ENCODE data around the gene SYNPO2.
"Not testable (repeated sequence)": the region's sequence is repeated elsewhere in the genome, so short reads cannot be mapped to it uniquely, and the experiment has no call there.

Gene SYNPO2

GRCh38 chr4:119040694-119041185, 152.1 kb downstream of the SYNPO2 start:
- no peak overlapping the region for H3K4me3 ChIP-seq (ENCODE audit: low read depth, low read length)
- TF ChIP-seq CTCF (IDR thresholded peaks at IDR 0.05; ENCODE audit: borderline replicate concordance, insufficient read depth, low read depth, low read length): no peak

- H3K4me3 ChIP-seq (ENCODE audit: low read depth, low read length): no peak overlapping the region
Measured at GRCh38 chr4:119041396-119041795, 152.7 kb downstream of the SYNPO2 start.

GRCh38 chr4:119041951-119042560, 153.4 kb downstream of the SYNPO2 start:
- peak; percentile 46; the same call in 1 of the 2 replicates for TF ChIP-seq CTCF (IDR thresholded peaks at IDR 0.05; ENCODE audit: borderline replicate concordance, insufficient read depth, low read depth, low read length)
- H3K4me3 ChIP-seq (ENCODE audit: low read depth, low read length): no peak overlapping the region

More at GRCh38 chr4:119041396-119041795, 152.7 kb downstream of the SYNPO2 start:
- TF ChIP-seq CTCF (IDR thresholded peaks at IDR 0.05; ENCODE audit: borderline replicate concordance, insufficient read depth, low read depth, low read length): no peak

GRCh38 chr4:119046263-119046662, 157.6 kb downstream of the SYNPO2 start:
- H3K4me3 ChIP-seq (ENCODE audit: low read depth, low read length): no peak overlapping the region
- no peak for TF ChIP-seq CTCF (IDR thresholded peaks at IDR 0.05; ENCODE audit: borderline replicate concordance, insufficient read depth, low read depth, low read length)

GRCh38 chr4:119047059-119047458, 158.4 kb downstream of the SYNPO2 start:
- H3K4me3 ChIP-seq (ENCODE audit: low read depth, low read length): not testable (repeated sequence)

GRCh38 chr4:119048446-119048845, 159.8 kb downstream of the SYNPO2 start:
- H3K4me3 ChIP-seq (ENCODE audit: low read depth, low read length): no peak overlapping the region
- no peak for TF ChIP-seq CTCF (IDR thresholded peaks at IDR 0.05; ENCODE audit: borderline replicate concordance, insufficient read depth, low read depth, low read length)

GRCh38 chr4:119049342-119049741, 160.7 kb downstream of the SYNPO2 start:
- no peak for TF ChIP-seq CTCF (IDR thresholded peaks at IDR 0.05; ENCODE audit: borderline replicate concordance, insufficient read depth, low read depth, low read length)
- no peak overlapping the region for H3K4me3 ChIP-seq (ENCODE audit: low read depth, low read length)
